ENCODE results near the gene VPREB1.
"Not testable (repeated sequence)": the region's sequence is repeated elsewhere in the genome, so short reads cannot be mapped to it uniquely, and the experiment has no call there.

VPREB1 gene, protein sequence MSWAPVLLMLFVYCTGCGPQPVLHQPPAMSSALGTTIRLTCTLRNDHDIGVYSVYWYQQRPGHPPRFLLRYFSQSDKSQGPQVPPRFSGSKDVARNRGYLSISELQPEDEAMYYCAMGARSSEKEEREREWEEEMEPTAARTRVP

DNA sequence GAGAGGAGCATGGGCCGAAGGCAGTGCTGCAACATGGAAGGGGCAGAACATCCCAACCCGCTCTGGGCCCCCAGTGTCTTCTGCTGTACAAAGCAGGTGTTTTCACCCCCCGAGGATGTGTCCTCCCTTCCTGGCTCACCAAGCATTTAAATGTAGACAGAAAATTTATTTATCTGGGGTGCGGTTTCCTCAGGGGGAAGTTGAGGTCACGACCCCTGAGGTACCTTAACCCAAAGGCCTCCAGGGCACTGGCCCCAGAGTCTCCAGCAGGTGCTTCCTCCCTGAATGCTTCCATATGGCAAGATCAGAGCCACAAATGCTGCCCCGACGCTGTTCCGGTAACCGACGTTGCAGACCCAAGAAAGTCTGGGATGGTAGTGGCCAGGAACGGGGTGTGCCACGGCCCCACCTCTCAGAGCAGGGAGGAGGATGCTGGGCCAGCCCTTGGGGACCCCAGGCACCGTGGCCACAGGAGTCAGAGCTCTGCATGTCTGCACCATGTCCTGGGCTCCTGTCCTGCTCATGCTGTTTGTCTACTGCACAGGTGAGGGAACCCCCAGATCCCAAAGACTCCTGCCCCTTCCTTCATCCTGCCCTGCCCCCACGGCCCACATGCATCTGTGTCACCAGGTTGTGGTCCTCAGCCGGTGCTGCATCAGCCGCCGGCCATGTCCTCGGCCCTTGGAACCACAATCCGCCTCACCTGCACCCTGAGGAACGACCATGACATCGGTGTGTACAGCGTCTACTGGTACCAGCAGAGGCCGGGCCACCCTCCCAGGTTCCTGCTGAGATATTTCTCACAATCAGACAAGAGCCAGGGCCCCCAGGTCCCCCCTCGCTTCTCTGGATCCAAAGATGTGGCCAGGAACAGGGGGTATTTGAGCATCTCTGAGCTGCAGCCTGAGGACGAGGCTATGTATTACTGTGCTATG lies at the start of gene VPREB1:
Gene VPREB1 (plus strand): TSS at position 471 of the 935 bp plus-strand sequence. CDS start 28 bp downstream, at position 499.
- DNase-seq = no peak

DNA sequence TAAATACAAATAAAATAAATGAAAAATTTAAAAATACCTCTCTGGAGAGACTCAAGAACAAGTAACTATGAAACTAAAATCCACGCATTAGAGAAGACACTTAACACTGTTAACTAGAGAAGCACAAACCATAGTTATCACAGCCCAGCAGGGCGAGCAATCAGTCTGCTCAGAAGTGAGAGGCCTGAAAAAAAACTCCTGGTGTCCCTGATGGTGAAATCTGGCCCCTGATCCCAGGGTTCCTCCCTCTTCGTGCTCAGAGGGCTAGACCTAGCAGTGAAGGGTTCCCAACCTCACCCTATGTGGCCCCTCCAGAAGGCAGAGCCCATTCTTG lies 49.7 kb upstream of the VPREB1 start:
- no peak for DNase-seq

DNA sequence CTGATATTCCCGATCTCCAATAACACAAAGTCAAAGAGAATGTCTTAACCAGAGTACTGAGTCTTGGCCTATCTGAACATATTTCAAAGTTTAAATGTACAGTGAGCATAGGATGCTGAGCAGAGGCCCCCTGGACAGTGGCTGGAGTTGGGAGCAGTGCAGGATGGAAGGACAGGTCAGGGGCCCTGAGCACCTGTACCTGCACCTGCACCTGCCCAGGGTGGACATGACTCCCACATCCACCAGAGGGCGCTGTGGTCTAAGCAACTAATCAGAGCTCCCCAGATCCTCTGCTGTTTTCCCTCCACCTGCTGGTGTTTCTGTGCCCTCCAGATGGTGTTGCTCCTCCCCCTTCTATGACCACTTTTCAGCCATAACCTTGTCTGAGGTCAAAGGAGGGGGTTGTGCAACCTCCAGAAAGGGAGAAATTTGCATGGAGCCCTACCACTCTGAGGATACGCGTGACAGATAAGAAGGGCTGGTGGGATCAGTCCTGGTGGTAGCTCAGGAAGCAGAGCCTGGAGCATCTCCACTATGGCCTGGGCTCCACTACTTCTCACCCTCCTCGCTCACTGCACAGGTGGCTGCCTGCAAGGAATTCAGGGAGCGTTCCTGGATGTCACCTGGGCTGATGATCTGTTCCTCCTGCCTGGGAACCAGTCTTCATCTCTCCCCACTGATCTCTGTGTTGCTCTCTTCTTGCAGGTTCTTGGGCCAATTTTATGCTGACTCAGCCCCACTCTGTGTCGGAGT lies 49.1 kb upstream of the VPREB1 start:
- peak; percentile 87 to 90 for DNase-seq

GRCh38 chr22:22196018-22196533 lies 48.5 kb upstream of the VPREB1 start:
- no peak for DNase-seq

GRCh38 chr22:22196833-22197477 lies 47.6 kb upstream of the VPREB1 start:
- no peak for DNase-seq

DNA sequence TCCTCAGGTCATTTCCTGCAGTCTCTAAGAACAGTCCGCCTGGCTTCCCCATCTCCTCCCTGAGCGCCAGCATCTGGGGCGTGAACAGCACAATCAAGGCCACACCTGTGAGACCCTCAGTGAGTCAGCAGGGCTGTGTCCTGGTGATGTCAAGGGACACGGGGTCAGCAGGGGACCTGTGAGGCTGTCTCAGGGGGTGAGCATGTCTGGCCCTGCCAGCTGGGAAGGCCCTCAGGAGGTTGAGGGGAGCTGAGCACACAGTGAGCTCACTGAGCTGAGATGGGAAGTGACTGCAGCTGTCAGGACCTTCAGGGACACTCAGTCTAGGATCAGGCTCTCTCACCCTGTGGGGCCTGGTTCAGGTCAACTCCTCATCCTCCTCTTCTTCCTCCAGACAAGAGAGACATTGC lies 46.6 kb upstream of the VPREB1 start:
- no peak for DNase-seq

- DNase-seq = no peak
Measured at GRCh38 chr22:22198751-22199150, 45.8 kb upstream of the VPREB1 start.

GRCh38 chr22:22199634-22200033 lies 45.0 kb upstream of the VPREB1 start:
- no peak for DNase-seq

GRCh38 chr22:22200569-22201184 lies 43.9 kb upstream of the VPREB1 start:
- no peak for DNase-seq

DNA sequence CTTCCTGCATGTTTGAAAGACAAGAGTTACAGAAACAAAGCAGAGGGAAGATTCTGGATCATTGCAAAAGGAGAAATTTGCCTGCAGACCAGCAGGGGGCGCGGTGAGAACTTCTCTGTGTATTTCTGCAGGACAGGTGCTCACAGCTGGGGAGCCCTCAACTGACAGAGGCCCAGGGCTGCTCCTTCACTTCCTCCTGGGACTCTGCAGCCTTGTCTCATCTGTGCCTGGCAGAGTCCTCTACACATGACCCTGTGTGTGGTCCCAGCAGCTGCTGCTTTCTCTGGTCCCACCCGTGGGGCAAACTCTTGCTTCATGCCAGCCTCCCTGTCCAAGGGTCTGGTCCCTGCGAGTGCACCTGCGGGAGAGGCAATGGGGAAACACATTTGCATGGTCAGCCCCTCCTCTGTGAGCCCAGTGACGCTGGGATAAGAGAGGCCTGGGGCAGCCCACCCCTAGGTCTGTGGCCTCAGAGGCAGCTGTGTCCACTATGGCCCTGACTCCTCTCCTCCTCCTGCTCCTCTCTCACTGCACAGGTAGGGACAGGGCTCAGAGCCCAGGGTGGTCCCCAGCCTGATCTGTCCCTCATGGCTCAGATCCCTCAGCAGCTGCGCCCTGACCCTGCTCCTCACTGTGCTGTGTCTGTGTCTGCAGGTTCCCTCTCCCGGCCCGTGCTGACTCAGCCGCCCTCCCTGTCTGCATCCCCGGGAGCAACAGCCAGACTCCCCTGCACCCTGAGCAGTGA lies 43.2 kb upstream of the VPREB1 start:
- peak in 1 of 2 donors; percentile 77 for DNase-seq

GRCh38 chr22:22201930-22202343 lies 42.6 kb upstream of the VPREB1 start:
- no peak for DNase-seq

DNA sequence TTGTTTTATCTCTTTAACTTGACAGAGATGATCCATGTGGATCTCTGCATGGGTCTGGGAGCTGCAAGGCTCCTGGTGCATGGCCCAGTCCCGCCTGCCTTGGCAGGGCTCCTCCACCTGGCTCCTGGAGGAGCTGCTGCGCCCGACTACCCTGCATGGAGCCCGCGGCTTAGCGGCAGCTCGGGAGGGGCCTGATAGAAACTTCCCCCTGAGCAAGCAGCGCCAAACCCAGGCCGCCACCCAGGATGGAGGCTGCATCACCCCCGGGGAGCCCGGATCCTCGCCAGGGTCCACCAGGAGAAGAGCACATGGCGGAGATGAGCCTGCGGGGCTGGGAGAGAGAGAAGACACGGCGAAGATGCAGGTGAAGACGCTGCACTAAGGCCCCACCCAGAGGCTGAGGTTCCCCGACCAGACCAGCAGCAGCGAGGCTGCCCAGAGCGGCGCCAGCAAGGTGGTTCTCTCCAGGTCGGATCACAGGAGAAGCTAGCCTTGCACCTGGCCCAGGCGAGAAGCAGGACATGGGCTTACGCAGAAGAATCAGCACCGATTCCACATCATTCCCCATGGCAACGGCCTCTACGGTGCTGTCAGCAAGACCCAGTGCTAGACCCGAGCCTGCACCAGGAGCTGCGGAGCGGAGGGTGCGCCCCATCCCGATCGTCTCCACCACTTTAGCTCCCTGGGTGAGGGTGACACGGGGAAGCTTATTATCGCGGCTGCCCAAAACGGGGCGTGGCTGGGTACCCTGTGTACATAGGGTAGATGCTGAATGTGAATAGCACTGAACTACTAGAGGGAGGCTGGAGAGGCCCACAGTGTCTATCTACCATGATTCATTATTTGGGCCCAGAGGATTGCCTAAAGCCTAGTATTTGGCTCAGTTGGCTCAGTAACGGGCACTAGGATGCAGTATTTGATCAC lies 41.3 kb upstream of the VPREB1 start:
- no peak for DNase-seq

GRCh38 chr22:22207845-22208564 lies 36.6 kb upstream of the VPREB1 start:
- DNase-seq = peak; percentile 87 to 93

DNA sequence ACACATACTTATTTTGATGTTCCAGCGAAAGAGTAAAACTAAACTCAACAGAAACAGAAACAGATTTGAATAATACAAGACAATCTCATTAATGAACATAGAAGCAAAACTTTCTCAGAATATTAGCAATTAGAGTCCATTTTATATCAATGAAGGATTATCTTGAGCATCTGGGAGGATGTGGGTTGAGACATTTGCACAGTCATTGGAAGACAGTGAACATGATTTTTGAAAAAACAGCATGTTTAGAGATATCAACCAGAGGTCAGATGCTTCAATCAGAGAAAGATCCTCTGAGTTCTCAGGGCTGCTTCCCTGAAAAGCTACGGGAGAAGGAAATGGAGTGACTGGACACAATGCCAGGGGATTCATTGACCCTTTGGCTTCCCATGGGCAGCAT lies 35.9 kb upstream of the VPREB1 start:
- DNase-seq = no peak

- DNase-seq = not testable (repeated sequence)
Measured at GRCh38 chr22:22209080-22209640, 35.4 kb upstream of the VPREB1 start.

GRCh38 chr22:22210375-22210774 lies 34.2 kb upstream of the VPREB1 start:
- DNase-seq = peak; percentile 57 to 71

- DNase-seq = peak in 1 of 2 donors; percentile 8
Measured at GRCh38 chr22:22210889-22211833, 33.4 kb upstream of the VPREB1 start.

DNA sequence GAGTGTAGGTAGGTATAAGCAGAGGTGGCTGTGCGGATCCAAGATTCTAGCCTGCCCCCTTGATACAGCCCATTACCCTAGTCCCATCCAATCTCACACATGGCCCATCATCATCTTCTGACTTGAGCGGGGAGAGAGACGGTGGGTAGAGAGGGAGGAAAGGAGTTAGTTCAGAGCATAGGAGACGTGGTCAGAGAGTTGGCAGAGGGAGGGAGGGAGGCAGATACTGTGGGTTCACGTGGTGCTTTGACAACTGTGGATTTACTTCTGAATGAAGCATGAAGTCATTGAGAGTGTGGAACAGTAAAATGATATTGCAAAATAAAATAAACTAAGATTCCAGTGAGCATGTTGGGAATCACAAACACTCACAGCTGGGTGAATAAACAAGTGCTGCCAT lies 31.4 kb upstream of the VPREB1 start:
- no peak for DNase-seq
